ENCODE measurements around the gene TC2N. TPM values are rescaled to one million over a fixed set of nuclear protein-coding genes. Genes with fewer than 3 reads are reported as not detected.

The TC2N gene
- total and polyA plus RNA-seq, 9 of the 15 experiments (the other 6 are each of a cell fraction or from before 2014, with no cell fraction given): 2.0 to 12.5 (median 7.3) TPM

GRCh38 chr14:91891721-91892220, 24.4 kb upstream of the TC2N start:
- H3K4me3 ChIP-seq: no peak overlapping the region
- H3K4me1 ChIP-seq (replicated peaks in 1 of 2; ENCODE audit: control insufficient read depth in 2 of 2, insufficient read depth in 2 of 2, low read length in 2 of 2): no peaks in the 10 kb centered on the region
- WGBS (ENCODE audit: insufficient coverage, low coverage, missing lambda C conversion rate): 0% methylated on average over 3 of the region's 3 CpGs
- H3K9ac ChIP-seq (ENCODE audit: insufficient read depth in 1 of 2, low read depth in 2 of 2, low read length in 2 of 2): no peak overlapping the region
- H3K9me3 ChIP-seq (replicated peaks; ENCODE audit: control insufficient read depth, insufficient read depth, low read depth, low read length): no peaks in the 10 kb centered on the region
- H4K20me1 ChIP-seq (replicated peaks; ENCODE audit: control insufficient read depth, insufficient read depth, low read length): no peaks in the 10 kb centered on the region
- POLR2A ChIA-PET: interaction anchor here (0.5 to 1.2 kb wide), 3 partner anchors 17 to 22 kb away, joined by 3 to 4 read pairs (median 3); no protein-coding TSS in a partner anchor
- H3K9me1 ChIP-seq (ENCODE audit: control insufficient read depth, insufficient read depth, low read length): no peaks in the 10 kb centered on the region
- no peak for ATAC-seq
- no TSS peak for BruUV-seq (replicated peaks)
- peaks cover 3 to 11% of the 10 kb centered on the region in 2 experiments; a peak in 4 of 5 replicates for H3K27me3 ChIP-seq (ENCODE audit: control insufficient read depth in 2 of 2, insufficient read depth in 2 of 2, low read length in 2 of 2)
- H3K4me2 ChIP-seq (ENCODE audit: insufficient read depth, low read length): no peak overlapping the region
- H3K79me2 ChIP-seq (ENCODE audit: control insufficient read depth, insufficient read depth, low read length): no peaks in the 10 kb centered on the region
- CTCF ChIA-PET (ENCODE audit: low intra/inter-chr PET ratio): no interaction called here
- intact Hi-C loops (cut with micrococcal nuclease): loop anchor here (10.0 kb wide), 1 partner anchor 237 kb away; no protein-coding TSS in a partner anchor
- TF ChIP-seq POLR3A (IDR thresholded peaks at IDR 0.05; ENCODE audit: borderline replicate concordance, extremely low read depth, insufficient read depth, insufficient read length) (no peak), NR3C1 (CRISPR knock-in tag; IDR thresholded peaks at IDR 0.05) (no peak), CBX2 (IDR thresholded peaks at IDR 0.05; ENCODE audit: insufficient read depth, low read length, poor library complexity, severe bottlenecking) (no peak), ZNF696 (CRISPR knock-in tag; conservative IDR thresholded peaks at IDR 0.05) (no peak), XRCC5 (IDR thresholded peaks at IDR 0.05; ENCODE audit: low read depth, low read length) (no peak), PPARD (CRISPR knock-in tag; IDR thresholded peaks at IDR 0.05) (no peak), RBM34 (IDR thresholded peaks at IDR 0.05; ENCODE audit: borderline replicate concordance, insufficient read depth, low read length) (no peak), NRF1 (conservative IDR thresholded peaks at IDR 0.05 in 1 of 2, IDR thresholded peaks at IDR 0.05 in 1 of 2) (no peak), ZSCAN29 (IDR thresholded peaks at IDR 0.05) (no peak), PHB2 (IDR thresholded peaks at IDR 0.05; ENCODE audit: low read depth) (no peak), NFE2 (IDR thresholded peaks at IDR 0.05; ENCODE audit: low read depth) (no peak)
- in situ Hi-C loops (cut with MboI): no loop called here
- no peak overlapping the region for H3K27ac ChIP-seq (ENCODE audit: extremely low read depth, low read depth, low read length)
- H2AFZ ChIP-seq (ENCODE audit: low read depth, low read length): no peak overlapping the region
- no peak for FAIRE-seq
- no peaks in the 10 kb centered on the region for H3K36me3 ChIP-seq (ENCODE audit: control insufficient read depth, insufficient read depth, low read length)
- no peak for DNase-seq (ENCODE audit: extremely low read depth in 1 of 4, low spot score in 3 of 4)
